Brain microvascular endothelial cell (primary cell): ENCODE measurements around the gene NKX1-1.

Experiments
- DNase-seq: peaks from one replicate; pipeline ENCODE4 v3.0.0-alpha.2; 2020
- H3K27ac ChIP-seq: fragments of 250-450 bp; sonication (Bioruptor Pico); 2 replicates; pipeline ENCODE4 v1.5.1; 2020; ENCODE audit warnings: mild to moderate bottlenecking, moderate library complexity
- H3K27me3 ChIP-seq: fragments of 250-450 bp; sonication (Bioruptor Pico); replicated peaks from 2 replicates; pipeline ENCODE4 v1.5.1; 2020; ENCODE audit warnings: mild to moderate bottlenecking
- H3K36me3 ChIP-seq: fragments of 250-450 bp; sonication (Bioruptor Pico); replicated peaks from 2 replicates; pipeline ENCODE4 v1.5.1; 2020; ENCODE audit warnings: mild to moderate bottlenecking
- H3K4me3 ChIP-seq: 2 replicates; pipeline ENCODE4 v1.5.1; 2011; ENCODE audit warnings: low read depth, mild to moderate bottlenecking, control low read depth, low read length, moderate library complexity
- CTCF ChIP-seq: IDR thresholded peaks from 2 replicates; pipeline ENCODE4 v1.5.1; 2011; ENCODE audit warnings: low read depth, mild to moderate bottlenecking, moderate library complexity, low read length, control low read depth, inconsistent platforms; ENCODE audit errors: missing control alignments
- in situ Hi-C: cut with HindIII; loops from 2 replicates; pipeline ENCODE4 v1.10.0; 2017; ENCODE audit warnings: low sequenced_read_pairs, low pct_ligation_motif_present

NKX1-1 gene

GRCh38 chr4:1356181-1356998 is 49.9 kb downstream of the NKX1-1 start:
- peak; percentile 96 for TF ChIP-seq CTCF

GRCh38 chr4:1355378-1355777 is 50.9 kb downstream of the NKX1-1 start:
- in situ Hi-C loops: no loop called here
- no peak for TF ChIP-seq CTCF
- no peak overlapping the region for H3K27ac ChIP-seq
- H3K27me3 ChIP-seq: no peaks in the 10 kb centered on the region
- peaks cover 9% of the 10 kb centered on the region for H3K36me3 ChIP-seq
- DNase-seq: no peak
- no peak overlapping the region for H3K4me3 ChIP-seq

More at GRCh38 chr4:1356181-1356998, 49.9 kb downstream of the NKX1-1 start:
- Histone ChIP-seq H3K4me3 (no peak overlapping the region), H3K27me3 (no peaks in the 10 kb centered on the region), H3K27ac (no peak overlapping the region), H3K36me3 (peaks cover 9% of the 10 kb centered on the region)
- peak; percentile 41 for DNase-seq
- in situ Hi-C loops: no loop called here

GRCh38 chr4:1354983-1355275 is 51.3 kb downstream of the NKX1-1 start:
- no peak for TF ChIP-seq CTCF
- Histone ChIP-seq H3K4me3 (no peak overlapping the region), H3K36me3 (peaks cover 9% of the 10 kb centered on the region), H3K27me3 (no peaks in the 10 kb centered on the region), H3K27ac (no peak overlapping the region)
- no peak for DNase-seq
- in situ Hi-C loops: no loop called here

GRCh38 chr4:1354136-1354982 is 51.9 kb downstream of the NKX1-1 start:
- H3K27me3 ChIP-seq: no peaks in the 10 kb centered on the region
- peaks cover 9% of the 10 kb centered on the region for H3K36me3 ChIP-seq
- no peak for TF ChIP-seq CTCF
- in situ Hi-C loops: no loop called here
- no peak overlapping the region for H3K27ac ChIP-seq
- H3K4me3 ChIP-seq: no peak overlapping the region
- no peak for DNase-seq

- no peak for TF ChIP-seq CTCF
- no peak overlapping the region for H3K4me3 ChIP-seq
- in situ Hi-C loops: no loop called here
- no peak overlapping the region for H3K27ac ChIP-seq
- no peaks in the 10 kb centered on the region for H3K27me3 ChIP-seq
- DNase-seq: no peak
- peaks cover 9% of the 10 kb centered on the region for H3K36me3 ChIP-seq
Measured at GRCh38 chr4:1353186-1354055, 52.8 kb downstream of the NKX1-1 start.
